Hematopoietic multipotent progenitor cell (in vitro differentiated cells): ENCODE measurements around the gene ANKRD31. TPM values are rescaled to one million over a fixed set of nuclear protein-coding genes. Genes with fewer than 3 reads are reported as not detected.
"Not testable (repeated sequence)": the region's sequence is repeated elsewhere in the genome, so short reads cannot be mapped to it uniquely, and the experiment has no call there.

Source experiments
- DNase-seq, 3 donors: peaks; one replicate each; pipeline ENCODE4 v3.0.0-alpha.2; 2011 to 2015; ENCODE audit warnings: low read depth in 2 of 3, low spot score in 2 of 3
- total RNA-seq: library from RNA; depleted of rRNA; stranded (reverse); fragments of >200 nt; gene quantifications from one replicate; pipeline ENCODE4 v1.2.3, GENCODE V29; 2012

Gene ANKRD31, protein sequence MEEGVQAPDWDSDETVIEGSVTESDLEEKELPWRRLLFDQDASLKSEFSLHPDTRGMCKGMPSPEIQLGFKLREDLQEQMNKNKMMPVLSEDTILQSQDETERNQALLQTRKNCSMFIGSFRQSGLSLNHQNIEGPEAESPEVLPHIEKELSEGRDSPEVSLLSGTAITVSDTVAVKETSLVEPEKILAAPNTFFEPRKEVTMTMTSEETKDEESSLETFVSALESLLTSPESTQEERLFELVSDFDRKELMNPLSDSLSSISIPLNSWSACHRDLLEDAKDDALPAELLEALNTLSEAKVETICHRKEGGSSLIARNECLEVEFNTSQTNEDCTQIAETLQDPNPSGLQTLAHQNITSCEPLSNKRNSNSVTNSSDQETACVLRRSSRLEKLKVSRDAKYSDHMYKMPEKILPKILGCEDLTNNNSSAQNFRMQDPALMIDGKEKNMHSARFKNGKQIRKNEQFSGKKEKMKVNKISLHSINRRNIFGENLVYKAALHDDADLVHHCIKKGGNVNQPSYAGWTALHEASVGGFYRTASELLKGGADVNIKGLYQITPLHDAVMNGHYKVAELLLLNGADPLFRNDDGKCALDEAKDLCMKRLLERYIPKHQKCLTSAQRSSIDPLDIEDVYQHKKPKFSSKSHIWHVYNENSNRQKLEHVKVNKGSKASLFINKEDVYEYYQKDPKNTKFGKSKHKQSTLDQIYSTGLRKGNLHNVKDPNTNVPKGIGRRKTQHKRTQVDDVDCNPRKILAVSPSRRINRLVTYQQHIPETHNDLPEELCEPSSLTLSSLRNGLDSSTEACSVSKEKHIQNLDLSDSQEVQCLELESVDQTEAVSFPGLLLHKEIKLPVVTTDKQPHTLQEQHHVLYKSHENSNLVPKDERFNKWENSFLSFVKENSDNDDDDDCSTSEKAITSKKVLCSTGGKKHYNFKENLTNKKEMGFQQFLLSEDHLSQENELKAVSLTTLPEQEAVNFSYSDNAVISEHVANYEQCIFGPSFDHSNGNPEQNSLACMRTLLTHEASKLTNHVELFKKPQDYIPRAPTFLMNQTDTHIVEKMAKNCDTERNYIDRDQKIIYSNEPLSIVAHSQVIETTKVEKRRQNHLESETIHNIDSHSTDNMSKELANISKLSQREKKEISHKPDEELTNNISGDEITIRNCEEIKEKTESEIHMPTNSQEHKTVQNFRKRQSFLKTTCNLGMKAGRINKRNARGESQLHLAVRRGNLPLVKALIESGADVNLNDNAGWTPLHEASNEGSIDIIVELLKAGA (N-terminal part only)
- total RNA-seq: under 0.01 TPM

DNA sequence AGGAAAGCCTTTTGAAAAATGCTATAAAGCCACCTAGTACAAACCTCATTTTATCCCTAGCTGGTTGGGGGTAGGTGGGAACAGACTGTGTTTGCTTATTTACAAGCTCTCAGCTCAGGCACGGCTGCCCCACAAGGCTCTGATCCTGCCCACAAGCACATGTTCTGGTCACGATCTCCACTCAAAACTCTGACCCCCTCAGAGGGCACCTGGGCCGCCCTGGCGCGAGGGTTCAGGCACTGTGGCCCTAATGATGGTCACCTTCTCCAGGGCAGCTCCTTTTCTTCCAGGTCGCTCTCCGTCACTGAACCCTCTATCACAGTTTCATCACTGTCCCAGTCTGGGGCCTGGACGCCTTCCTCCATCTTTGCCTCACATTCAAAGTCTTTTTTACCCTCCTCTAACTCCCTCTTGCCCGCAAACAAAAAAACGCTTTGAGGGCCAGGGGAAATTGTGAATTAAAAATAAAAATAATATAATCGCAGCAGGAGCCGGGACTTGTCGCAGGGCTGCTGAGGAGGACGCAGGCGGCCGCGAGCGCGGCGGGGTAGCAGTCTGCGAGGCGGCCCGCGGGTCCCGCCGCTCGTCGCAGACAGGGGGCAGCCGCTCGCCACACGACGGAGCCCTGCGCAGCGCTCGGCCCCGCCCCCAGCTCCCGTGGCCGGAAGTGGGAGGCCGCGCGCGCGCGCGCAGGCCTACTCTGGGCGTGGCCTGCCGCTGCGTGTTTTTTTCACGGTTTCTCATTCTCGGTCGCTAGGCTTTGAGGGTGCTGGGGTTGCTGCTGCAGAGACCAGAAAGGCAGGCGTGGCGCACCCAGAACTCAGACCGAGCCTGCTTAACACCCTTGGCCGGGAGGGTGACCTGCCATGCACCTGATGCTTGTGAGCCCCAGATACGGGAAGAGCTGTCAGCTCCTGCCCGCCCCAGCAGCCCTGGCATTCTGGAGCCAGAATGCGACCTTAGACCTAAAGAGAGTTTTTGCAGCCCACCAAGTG, at the start of gene ANKRD31:
Gene ANKRD31, minus strand, starts transcription at position 557 of the 995 bp plus-strand sequence. Its CDS starts 192 bp downstream, at position 365.
- DNase-seq: peak; percentile 84 to 90 (median 86)

DNA sequence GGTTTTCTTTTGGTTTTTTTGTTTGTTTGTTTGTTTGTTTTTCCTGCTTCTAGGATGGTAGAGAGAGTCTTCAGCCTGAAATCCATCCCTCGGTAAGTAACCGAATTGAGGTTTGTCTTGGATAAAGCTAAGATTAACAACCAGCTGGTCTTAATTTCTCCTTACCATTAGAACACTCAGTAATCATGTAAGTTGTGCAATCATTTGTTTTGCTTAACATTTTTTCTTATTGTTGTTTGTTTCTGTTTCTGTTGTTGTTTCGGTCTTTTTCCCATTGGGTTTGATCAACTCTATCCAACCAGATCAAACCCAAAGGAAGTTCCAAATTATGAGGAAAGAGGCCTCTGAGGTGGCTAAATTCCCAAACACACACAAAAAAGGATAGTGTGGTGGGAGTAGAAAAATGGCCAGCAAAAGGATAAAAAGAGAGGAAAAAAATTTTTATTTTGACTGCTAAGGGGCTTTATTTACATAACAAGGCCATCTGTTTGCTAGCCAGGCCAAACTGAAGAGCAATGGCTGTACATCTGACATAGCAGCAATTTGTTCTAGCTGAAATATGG, 49.6 kb upstream of the ANKRD31 start:
- no peak for DNase-seq

DNA sequence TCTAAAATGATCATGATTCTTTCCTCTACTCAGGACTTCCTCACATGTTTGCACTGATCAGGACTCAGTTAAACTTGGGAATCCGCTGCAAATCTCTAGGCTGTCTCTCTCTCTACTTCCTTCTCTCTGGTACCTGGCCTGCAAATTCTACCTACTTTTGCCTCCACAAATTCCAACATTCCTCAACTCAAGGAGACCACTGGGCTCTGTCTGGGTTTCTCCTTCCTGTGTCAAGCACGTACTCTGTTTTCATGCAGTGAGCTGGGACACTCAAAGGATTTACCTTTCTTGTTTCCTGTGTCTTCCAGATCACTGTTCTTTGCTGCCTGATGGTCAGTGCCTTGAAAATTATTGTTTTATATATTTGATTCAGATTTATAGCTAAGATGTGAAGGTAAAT, 45.9 kb upstream of the ANKRD31 start:
- no peak for DNase-seq

DNA sequence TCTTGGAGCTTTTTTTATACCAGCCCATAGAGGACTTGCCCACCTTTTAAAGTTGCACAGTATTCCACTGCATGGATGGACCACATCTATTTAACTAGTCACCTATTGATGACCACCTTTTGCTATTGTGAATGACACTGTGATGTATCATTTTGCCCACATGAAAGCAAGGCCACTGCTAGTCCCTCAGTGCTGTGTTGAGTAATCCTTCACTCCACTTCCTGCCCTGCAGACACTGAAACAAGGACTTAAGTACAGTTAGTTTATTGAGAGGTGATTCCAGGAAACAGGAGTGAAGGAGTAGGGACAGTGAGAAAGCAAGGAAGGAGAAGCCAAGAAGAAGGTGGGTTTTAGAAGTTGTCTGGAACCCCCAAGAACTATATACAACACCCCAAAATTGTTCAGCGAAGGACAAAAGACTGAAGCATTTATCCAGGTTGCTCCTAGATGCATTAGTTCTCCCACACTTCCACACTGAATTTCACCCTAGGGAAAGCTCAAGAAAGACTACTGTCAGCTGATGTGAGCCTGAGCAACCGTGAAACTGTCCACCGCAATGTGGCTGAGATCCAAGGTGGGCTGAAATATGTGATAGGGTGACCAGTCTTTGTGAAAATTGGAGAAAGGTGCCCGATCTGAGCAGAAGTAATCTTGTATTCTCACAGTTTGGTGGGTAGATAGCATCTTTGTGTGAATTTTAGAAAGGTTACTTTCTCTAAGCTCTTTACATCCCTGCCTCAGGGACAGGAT, 45.2 kb upstream of the ANKRD31 start:
- no peak for DNase-seq

DNA sequence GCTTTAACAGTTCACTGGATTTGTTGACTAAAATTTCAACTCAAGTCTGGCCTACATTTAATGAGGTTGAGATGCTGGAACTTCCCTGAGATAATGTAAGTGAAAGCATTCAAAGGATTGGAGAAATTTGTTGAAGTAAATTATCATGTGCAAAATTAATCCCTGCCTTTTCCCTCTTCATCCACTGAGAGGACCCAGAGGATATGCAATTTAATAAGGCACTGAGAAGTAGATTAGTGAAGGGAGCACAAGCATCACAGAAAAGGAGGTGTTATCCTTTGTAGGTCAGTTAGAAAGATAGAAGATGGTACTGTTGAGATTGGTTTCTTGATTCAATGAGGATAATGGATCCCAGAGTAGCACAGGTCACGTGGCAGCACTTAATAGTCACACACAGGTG, 42.6 kb upstream of the ANKRD31 start:
- DNase-seq: no peak

DNA sequence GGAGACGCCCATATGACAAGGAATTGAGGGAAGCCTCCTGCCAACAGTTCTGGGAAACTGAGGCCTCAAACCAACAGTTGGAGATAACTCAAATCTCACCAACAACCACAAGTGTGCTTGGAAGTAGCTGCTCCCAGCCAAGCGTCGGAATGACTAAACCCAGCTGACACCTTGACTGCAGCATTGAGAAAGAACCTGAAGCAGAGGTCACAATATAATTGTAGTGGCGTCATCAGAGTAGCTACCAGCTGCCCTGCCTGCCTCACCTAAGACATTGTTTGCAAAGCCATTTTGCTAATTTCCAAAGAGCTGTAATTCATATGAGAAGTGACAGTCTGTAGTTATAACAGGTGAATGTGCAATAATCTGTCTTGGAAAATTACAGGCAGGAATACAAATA, 40.8 kb upstream of the ANKRD31 start:
- DNase-seq: no peak

DNA sequence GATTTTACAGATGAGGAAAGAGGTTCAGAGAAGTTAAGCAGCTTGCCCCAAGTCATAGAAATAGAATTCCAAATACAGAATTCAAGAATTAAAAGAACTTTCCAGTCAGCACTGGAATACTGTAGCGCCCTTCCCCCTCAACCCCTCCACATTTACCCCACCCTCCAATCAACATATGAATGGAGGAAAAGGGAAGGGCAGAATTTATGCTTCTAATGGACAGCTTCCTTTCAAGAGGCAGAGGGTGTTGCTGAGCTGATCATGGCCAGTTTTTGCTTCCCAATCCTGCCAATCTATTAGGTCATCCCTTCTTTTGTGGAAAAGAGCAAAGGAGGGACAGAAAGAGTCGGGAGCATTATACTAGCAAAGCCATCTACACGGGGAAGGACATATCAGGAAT, 39.1 kb upstream of the ANKRD31 start:
- DNase-seq: no peak

DNA sequence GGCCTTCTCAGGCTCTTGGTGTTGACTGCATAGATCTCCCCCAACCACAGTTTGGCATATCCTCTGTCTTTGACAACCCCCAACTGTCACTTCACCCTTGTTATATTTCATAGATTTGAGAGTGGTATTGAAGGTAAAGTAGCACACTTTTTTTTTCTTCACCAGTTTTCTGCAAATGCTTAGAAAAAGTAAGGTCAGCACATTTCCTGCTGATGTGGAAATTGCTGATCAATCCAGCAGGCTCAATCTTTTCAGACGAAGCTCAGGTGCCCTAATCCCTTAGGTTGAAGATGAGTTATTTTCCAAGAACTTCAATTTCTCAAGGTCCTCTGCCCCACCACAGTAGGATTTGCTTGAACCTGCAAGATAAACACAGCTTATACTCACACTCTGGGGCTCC, 38.5 kb upstream of the ANKRD31 start:
- DNase-seq: no peak

DNA sequence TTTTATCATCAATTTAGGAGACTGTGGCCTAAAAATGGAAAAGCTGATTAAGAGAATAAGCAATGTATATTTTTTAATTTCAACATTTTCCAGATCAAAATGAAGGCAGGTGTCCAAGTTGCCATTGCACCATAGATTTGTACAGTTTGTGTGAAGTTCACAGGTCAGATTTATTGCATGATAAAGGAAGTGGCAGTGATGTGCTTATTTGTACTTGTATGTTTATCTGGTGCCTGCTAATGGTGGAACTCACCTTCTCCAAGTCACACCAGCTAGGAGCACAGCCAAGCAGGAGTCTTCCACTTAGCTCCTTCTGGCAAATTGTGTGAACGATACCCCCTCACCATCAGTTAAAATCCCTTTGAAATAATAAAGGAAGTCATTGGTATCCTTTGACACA, 37.8 kb upstream of the ANKRD31 start:
- DNase-seq: no peak

DNA sequence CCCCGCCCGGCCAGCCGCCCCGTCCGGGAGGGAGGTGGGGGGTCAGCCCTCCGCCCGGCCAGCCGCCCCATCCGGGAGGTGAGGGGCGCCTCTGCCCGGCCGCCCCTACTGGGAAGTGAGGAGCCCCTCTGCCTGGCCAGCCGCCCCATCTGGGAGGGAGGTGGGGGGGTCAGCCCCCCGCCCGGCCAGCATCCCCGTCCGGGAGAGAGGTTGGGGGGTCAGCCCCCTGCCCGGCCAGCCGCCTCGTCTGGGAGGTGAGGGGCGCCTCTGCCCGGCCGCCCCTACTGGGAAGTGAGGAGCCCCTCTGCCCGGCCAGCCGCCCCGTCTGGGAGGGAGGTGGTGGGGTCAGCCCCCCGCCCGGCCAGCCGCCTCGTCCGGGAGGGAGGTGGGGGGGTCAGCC, 33.9 kb upstream of the ANKRD31 start:
- not testable (repeated sequence) for DNase-seq

DNA sequence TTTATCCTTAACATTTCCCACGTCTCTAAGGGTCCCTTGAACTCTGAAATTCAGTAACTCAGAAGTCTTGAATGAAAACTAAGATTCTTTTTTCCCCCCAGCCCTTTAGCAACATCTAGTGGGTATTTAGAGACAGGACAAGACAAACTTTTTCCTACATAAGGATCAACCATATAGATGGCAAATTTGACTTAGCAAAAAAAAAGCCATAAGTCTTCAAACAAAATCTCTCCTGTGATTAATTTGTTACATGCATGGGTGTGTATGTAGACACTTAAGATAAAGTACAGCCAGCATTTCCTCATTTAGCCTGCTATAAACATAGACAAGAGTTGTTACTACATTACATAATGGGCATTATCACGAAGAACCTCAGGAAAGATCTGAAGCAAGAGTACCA, 29.1 kb upstream of the ANKRD31 start:
- DNase-seq: peak; percentile 7 to 78 (median 39)

DNA sequence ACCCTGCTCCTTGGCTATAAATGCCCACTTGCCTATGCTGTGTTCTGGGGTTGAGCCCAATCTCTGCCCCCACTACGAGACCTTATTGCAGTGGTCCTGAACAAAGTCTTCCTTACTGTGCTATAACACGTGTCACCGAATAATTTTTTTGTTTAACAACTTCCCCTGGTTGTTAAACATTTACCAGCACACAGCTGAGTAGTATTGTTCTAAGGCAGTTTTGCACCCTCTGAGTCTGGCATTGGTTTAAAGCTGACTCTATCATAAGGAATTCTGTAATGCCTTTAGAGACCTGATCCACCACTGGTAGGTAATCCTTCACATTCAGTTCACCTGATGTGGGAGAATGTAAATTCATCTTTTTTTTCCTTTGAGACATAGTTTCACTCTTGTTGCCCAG, 25.6 kb upstream of the ANKRD31 start:
- DNase-seq: no peak

DNA sequence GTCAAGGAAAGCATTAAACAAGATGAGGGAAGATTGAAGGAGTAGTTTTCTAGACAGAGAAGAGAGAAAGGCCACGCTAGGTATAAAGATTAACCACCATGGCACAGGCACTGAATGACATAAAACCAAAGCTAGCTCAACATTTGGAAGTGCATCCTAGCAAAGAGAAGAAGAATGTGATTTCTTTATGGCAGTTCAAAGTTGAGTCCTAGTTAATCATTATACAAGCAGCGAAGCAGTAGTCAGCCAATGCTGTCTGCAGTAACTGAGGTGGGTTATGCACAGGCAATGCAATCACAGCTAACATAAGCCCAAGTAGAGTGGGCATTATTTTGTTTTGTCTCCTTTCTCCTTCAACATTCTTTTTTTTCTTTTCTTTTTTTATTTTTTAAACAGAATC, 24.0 kb upstream of the ANKRD31 start:
- DNase-seq: no peak

DNA sequence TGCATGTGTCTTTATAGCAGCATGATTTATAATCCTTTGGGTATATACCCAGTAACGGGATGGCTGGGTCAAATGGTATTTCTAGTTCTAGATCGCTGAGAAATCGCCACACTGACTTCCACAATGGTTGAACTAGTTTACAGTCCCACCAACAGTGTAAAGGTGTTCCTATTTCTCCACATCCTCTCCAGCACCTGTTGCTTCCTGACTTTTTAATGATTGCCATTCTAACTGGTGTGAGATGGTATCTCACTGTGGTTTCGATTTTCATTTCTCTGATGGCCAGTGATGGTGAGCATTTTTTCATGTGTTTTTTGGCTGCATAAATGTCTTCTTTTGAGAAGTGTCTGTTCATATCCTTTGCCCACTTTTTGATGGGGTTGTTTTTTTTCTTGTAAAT, 13.8 kb upstream of the ANKRD31 start:
- not testable (repeated sequence) for DNase-seq

DNA sequence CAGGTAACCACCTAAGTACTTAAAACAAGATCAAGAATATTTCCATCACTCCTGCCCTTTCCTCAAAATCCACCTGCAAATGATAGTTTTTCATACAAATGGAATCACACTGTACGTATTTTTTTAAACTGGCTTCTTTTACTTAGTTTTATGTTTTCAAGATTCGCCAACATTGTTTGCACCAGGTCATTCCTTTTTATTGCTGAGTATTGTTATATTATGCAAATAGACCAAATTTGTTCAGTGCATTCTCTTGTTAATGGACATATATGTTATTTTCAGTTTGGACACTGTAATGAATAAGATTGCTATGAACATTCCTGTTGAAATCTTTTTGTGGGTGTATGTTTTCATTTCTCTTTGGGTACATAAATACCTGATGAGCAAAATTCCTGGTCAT, 8.3 kb upstream of the ANKRD31 start:
- no peak for DNase-seq

DNA sequence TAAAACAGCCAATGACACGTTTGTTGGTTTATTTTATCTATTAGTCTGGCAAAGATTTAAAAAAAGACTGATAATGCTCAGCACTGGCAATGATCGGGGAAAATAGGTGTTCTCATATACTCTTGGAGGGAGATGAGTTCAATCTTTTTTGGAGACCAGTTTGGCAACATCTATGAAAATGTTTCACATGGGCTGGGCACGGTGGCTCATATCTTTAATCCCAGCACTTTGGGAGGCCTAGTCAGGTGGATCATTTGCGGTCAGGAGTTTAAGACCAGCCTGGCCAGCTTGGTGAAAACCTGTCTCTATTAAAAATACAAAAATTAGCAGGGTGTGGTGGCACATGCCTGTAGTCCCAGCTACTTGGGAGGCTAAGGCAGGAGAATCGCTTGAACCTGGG, 6.8 kb upstream of the ANKRD31 start:
- DNase-seq: no peak

DNA sequence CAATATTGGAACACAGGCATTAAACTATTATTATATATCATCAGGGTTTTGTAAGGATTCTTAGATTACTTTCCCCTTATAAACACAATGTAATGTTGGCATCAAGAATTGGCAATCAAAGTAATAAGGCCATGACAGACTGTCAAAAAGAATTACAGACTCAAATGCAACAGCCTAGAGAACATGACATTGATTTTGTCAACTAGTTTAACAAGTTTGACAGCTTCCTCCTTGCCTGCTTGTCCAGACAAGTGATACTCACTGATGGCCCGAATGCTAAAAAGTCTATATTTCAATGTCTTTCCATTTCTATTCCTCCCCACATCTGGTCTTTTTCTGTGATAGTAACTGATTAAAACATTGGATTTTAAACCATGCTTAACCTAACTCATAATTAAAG, 6.4 kb upstream of the ANKRD31 start:
- no peak for DNase-seq

DNA sequence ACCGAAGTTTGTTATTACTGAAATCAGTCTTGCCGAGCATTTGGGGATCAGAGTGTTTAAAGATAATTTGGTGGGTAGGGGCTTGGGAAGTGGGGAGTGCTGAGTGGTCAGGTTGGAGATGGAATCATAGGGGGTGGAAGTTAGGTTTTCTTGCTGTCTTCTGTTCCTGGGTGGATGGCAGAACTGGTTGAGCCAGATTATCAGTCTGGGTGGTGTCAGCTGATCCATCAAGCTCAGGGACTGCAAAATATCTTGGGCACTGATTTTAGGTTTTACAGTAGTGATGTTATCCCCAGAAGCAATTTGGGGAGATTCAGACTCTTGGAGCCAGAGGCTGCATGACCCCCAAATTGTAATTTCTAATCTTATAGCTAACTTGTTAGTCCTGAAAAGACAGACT, 5.4 kb upstream of the ANKRD31 start:
- no peak for DNase-seq

DNA sequence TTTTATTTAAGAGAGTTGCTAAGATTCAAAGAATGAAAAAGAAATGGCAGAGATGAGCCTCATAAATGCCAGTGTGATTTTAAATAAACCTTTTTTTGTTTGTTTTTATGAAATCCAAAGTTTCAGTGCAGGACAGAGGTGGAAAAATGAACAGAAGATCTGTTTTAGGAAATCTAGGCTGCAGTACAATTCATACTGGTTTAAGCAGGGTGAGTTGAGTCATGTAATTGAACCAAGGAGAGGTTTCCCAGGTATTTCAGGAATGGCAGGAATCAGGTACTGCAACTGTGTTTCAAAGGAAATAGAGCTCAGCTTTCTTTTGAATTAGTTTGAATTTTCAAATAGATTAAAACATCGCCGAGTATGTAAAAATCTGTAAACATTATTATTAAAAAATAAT, 3.0 kb upstream of the ANKRD31 start:
- DNase-seq: no peak
